ENCODE results near the gene ADCY3.

ADCY3 gene

GRCh38 chr2:24771764-24772586 lies 148.1 kb downstream of the ADCY3 start:
- ATAC-seq, result peak; percentile 22
- 0 out of 2 replicates have a peak, but pooled peaks have one; percentile 24 for TF ChIP-seq SNAI2 (CRISPR knock-in tag; IDR thresholded peaks at IDR 0.05)
- peak; percentile 61 for TF ChIP-seq ISL1 (CRISPR knock-in tag; IDR thresholded peaks at IDR 0.05)
- TF ChIP-seq GLIS3 (CRISPR knock-in tag; IDR thresholded peaks at IDR 0.05), result no peak

DNA sequence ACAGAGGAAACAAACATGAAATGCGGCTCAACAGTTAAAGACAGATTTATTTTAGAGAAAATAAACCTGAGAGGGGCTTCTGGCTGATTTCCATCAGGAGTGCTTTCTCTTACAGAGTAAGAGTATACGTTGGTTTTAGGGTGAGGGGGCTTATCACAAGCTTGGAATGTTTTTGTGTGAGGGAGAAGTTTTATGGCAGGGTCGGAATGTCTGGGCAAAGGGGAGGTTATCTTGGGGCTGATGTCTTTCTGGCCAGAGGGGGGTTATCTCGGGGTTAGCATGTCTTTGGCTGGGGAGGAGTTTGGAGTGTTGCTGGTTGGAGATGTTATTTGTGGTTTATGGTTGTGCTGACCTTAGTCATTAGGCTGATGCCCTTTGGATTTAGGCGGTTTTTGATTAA lies 149.0 kb downstream of the ADCY3 start:
- TF ChIP-seq, protein P1, sequence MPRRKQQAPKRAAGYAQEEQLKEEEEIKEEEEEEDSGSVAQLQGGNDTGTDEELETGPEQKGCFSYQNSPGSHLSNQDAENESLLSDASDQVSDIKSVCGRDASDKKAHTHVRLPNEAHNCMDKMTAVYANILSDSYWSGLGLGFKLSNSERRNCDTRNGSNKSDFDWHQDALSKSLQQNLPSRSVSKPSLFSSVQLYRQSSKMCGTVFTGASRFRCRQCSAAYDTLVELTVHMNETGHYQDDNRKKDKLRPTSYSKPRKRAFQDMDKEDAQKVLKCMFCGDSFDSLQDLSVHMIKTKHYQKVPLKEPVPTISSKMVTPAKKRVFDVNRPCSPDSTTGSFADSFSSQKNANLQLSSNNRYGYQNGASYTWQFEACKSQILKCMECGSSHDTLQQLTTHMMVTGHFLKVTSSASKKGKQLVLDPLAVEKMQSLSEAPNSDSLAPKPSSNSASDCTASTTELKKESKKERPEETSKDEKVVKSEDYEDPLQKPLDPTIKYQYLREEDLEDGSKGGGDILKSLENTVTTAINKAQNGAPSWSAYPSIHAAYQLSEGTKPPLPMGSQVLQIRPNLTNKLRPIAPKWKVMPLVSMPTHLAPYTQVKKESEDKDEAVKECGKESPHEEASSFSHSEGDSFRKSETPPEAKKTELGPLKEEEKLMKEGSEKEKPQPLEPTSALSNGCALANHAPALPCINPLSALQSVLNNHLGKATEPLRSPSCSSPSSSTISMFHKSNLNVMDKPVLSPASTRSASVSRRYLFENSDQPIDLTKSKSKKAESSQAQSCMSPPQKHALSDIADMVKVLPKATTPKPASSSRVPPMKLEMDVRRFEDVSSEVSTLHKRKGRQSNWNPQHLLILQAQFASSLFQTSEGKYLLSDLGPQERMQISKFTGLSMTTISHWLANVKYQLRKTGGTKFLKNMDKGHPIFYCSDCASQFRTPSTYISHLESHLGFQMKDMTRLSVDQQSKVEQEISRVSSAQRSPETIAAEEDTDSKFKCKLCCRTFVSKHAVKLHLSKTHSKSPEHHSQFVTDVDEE (CRISPR knock-in tag; IDR thresholded peaks at IDR 0.05), result no peak
- no peak for ATAC-seq

All from SK-N-SH treated with all-trans-retinoic acid at 6 μM for 48 hours (cell line).